ENCODE measurements around the gene SH3RF1.

Gene SH3RF1

DNA sequence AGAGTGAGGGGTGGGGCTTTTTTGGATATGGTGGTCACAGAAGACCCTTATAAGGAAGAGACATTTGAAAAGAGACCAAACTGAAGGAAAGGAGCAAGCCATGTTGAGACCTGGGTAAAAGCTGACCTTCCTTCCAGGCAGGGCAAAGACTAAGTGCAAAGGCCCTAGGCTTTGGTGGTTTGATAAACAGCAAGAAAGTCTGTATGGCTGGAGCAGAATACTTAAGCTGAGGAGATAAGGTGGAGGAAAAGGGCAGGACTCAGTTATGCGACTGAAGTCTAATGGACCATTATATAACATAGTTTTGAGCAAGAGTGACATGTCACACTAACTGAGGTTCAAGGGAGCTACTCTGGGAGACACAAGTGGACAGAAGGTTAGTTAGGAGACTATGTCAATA is 20.0 kb downstream of the SH3RF1 start:
- DNase-seq: no peak

DNA sequence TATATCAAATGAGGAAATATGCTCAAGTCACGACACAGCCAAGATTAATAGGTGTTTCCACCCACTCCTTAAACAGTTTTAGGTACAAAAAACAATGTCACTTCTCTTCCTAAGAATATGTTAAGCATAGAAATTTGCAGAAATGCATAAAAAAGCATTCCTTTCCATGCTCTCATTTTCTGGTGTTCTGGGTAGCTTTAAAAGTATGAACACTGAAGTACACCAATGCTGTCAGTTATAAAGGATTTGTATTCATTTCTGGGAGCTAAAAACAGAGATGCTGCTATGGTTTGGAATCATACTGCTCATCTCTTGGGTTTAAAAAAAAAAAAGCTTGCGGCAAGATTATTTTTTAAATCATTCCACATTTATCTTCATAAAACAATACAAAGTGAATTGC is 20.8 kb downstream of the SH3RF1 start:
- DNase-seq: no peak

DNA sequence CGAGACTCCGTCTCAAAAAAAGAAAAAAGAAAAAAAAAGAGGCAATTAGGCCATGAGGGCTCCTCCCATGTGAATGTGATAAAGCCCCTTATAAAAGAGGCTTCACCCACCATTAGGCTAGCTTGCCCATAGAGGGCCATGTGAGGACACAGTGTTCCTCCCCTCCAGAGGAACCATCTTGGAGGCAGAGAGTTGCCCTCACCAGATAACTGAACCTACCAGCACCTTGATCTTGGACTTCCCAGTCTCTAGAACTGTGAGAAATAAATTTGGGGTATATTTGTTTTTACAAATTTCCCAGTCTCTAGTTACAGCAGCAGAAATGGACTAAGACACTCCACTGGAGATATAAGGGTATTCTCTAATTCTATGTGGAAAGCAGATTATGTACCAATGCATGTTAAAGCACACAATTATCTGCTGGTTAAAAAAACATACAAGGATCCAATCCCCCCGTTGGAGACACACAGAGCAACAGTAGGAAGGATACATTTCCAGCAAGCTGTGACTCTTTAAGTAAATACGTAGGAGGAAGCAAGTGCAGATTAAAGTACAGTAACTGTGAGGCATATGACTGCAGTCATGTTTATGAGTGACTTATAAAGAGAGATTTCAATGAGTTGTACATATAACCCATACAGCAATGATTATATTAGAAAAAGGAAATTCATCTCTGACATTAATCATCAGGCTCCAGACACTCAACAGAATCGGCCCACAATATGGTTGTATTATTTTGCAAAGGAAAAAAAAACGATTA is 21.4 kb downstream of the SH3RF1 start:
- no peak for DNase-seq

DNA sequence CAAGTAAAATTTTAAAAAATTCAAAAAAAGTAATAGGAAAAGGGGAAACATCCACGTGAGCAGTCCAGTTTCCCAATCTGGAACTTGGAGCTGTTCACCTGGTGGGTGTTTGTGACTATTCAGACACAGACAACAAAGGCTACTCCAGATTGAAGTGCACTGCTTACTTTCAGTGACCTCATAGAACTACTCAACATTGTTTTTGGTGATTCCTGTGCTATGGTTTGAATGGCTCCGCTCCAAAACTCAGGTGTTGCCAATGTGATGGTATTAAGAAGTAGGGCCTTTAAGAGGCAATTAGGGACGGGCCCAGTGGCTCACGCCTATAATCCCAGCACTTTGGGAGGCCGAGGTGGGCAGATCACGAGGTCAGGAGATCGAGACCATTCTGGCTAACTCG is 22.1 kb downstream of the SH3RF1 start:
- no peak for DNase-seq

DNA sequence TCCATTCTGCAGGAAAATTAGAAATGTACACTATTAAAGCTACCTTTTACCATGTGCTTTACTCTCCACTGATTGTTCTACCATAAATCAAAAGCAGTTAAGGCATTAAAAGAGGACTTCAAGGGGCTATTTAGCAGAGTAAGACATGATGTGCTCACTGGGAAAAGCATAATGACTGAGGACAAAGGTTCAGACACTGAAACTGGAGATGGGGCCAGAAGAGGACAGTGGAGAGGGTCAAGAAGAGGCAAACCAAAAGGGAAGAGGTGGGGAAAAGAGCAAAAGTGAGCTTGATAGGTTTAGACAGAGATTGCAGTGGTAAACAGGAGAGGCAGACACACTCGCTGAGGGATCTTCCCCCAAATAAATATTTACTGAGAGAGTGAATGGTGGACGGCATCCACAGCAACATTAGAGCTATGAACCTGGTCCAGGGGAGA is 23.8 kb downstream of the SH3RF1 start:
- DNase-seq: no peak

DNA sequence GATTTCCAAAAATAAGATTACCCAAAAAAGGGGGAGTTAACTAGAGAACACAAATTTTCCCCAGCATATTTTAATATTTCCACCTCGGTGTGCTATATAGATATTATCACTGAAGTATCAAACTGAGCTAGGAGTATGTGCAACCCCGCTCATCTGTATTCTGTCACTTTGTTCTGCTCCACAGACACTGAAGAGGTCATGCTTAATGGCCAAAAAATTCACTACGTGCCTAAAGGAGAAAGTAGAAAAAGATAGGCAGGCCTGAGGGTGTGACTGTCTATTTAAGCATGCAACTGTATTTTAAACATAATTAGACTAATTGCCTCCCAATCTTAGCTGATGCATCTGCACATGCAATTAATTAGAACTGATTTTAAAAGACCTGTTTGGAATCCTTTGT is 24.5 kb downstream of the SH3RF1 start:
- DNase-seq: no peak

DNA sequence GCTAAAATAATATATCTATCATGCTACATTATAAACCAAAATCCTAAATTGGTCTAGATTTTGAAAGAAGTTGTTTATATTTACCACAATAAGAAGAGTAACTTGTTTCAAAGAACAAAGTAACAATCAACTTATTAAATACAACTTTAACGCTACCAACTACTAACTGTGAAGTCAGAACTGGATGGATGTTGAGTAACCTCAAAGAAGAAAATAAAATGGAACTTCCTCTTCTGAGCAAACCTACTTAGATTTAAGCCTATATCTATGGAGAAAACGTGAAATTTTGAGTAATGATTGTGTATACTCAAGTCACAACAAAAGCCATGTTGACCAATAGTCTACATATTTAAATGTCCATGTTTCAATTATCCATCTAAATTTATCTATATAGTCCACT is 25.7 kb downstream of the SH3RF1 start:
- DNase-seq: no peak

DNA sequence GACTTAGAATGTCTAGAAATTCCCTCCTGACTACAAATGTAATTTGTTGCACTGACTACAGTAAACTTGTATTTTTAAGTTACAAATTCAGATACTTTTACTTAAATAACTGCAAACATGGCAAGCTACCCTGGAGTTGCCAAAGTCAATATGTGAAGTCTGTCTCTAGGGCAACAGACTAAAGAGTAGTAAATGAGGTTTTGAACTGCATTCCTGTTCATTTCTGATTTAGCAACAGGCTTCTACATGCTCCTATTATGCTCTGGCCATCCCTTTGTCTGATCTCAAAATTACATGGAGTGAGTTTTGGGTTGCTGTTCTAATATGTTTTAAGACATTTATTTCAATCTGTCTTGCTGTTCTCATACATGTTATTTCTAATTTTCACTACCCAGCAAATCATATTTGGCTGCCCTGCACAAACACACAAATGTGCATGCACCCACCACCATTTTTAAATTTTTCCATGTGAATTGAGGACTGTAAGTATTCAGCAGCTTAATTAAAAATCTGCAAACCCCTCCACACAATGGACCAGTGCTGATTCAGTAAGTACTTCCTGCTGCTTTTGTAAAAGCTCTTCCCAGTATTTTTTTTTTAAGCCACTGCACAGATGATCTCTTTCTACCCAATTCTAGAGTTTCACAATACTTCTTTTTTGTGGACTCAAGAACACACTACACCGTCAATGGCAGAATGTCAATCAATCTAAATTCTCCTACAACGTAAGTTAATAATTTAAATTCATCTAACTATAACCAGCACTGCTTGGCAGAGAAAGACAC is 26.7 kb downstream of the SH3RF1 start:
- no peak for DNase-seq

DNA sequence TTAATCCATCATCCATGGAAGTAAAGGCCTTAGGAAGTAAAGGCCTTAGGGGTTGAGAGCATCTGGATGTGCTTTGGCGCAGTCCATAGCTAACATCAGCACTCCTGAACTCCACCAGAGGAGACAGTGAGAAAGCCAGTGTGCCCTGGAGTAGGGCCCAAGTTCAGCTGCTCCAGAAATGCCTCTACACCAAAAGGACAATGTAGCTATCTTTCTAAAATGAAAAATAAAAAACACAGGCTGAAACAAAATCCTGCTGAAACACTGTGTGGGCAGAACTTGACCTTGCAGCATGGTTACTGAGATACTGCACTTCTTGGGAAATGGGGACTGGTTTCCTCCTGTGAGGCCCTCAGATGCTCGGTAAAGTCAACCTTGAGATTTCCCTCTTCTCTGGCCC is 29.3 kb downstream of the SH3RF1 start:
- no peak for DNase-seq

DNA sequence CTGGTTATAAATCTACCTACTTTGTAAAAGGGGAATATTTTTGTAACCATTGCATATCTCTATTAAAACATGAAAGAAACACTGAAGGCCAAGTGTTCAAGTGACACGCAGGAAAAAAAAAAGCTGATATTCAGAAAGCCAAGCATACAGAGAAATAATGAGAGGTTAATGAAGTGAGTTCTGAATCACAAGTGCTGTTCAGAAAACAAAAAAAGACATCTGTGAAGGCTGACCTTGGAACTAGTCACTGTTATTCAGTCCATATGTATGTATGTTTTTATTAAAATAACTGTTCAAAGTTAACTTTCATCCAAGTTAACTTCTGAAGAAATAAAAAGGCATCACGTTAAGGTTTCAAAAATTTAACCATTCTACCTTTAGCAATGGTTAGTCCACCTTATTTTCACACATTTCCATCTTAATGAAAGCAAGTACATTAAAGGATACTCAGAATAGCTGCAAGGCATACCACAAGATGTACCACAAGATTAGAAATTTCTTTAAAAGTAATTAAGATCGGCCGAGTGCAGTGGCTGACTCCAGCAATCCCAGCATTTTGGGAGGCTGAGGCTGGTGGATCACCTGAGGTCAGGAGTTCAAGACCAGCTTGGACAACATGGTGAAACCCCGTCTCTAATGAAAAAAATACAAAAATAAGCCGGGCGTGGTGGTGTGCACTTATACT is 31.4 kb downstream of the SH3RF1 start:
- DNase-seq: no peak

DNA sequence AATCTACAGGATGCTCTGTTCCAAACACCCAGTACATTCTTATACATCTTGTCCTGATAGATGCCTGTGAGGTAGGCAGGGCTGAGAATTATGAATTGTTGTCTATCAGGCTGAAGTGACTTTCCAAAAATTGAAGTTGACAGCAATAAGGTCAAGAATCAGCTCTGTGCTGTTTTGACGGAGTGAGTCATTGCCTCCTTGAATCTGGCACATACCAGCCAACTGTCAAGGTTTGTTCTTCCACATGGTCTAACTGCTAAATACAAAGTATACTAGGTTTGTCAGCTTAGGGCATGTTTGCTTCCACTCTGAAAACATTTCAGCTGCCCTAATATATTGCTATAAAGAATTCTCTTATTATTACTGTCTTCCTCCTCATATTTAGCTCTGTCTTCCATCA is 32.3 kb downstream of the SH3RF1 start:
- no peak for DNase-seq

DNA sequence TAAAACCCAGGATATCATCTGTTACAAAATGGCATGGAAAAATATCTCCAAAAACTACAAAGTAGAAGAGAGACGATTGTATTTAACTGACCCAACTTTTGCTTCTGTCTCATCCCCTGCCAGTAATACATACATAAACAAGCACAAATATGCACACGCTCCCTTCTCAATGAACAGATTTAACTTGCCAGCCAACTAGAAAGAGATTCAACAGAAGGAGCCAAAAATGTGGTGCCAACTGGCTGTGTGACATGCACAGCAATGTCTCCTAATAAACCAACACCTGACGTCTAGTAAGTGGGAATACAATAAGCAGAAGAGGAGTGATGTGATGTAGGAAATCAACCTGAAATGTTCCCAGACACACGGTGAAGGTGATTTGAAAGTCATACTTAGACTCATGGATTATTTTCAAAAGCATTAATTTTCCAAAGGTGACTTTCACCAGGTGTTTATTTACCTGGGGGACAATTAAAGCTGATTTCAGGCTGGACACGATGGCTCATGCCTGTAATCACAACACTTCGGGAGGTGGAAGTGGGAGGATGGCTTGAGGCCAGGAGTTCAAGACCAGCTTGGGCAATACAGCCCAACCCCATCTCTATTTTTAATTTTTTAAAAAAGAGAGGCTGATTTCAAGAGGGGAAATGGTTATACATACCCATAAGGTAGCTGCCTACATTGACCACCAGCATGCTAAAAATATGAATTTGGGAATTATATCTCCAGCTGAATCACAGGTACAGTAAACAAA is 33.7 kb downstream of the SH3RF1 start:
- DNase-seq: no peak

DNA sequence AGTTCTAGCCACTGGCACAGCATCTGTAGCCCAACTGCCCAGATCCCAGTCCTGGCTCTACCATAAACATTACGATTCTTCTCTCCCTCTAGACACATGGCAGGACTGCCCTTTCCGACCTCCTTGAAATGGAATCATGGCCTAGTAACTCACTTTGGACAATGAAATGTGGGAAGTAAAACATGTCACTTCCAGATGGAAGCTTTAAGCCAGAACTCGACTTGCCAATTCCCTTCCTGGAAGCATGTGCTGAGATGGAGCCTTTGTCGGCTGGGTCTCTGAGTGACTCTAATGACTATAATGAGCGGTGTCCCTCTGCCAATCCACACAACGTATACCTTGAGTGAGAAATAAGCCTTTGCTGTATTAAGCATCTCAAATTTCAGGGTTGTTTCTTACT is 34.7 kb downstream of the SH3RF1 start:
- DNase-seq: no peak

DNA sequence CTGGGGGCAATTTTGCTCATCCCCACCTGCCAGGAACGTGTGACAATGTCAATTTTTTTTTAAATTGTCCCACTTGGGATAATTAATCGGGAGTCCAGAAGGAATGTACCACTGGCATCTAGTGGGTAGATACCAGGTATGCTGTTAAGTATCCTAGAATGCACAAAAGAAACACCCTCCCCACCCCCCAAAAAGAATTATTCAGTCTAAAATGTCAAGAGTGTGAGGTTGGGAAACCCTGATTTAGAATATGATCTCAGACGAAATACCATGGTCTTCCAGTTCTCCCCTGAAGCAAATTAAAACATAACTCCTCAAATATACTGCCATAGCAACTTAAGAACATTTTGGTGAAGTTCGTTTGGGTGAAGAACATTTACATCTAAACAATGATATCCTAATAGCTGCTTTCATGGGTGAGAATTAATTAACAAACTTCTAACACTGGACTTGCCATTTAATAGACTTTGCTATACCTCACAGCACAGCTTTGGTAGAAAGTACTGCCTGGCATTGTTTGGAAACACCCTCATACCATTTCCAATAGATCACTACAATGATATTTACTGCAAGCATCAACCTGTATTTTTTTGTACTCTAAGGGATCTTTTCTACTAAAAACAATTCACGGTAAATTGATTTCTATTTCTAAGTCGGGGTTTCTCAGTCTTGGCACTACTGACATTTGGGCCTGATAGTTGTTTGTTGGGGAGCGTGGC is 36.5 kb downstream of the SH3RF1 start:
- no peak for DNase-seq

DNA sequence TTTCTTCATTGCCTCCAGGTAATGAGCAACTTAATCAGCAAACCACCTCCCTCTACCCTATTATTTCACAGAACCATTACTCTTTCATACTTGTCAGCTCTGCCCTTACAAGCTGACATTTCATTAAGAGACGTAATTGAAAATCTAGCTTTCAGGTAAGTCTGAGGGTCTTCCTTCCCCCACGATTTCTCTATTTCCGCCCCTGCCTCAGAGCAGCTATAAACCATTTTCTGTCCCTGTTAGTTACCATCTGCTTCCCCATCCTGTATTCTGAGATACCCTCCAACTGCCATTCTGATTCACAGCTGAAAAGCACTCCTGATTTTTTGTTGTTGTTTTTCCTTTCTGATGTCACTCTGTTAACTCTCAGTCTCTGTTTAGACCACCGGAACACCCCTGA is 37.1 kb downstream of the SH3RF1 start:
- no peak for DNase-seq

DNA sequence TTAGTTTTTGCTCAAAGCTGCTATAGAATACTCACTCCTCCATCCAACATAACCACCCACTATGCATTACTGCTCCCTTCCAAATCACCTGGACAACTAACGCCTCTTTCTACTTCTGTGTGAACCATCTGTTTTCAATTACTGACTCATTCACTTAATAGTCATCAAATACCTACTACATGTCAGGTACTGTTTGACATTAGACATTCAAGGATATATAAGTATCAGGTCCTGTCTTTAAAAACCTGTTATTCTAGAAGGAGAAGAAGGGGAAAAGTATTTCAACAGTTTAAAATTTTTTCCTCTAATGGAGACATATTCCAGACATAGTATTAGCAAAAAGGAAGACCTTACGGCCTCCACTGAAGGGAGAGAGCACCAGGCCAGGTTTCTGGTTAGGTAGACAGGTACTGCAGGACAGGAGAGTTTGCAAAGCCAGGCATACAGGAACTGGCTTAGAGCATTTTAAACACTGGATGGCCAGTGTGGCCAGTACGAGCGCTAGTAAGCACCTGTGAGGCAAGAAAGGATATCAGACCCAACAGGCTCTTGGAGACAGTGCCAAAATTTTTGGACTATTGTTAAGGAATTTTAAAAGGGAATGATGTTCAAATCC is 39.0 kb downstream of the SH3RF1 start:
- DNase-seq: no peak

DNA sequence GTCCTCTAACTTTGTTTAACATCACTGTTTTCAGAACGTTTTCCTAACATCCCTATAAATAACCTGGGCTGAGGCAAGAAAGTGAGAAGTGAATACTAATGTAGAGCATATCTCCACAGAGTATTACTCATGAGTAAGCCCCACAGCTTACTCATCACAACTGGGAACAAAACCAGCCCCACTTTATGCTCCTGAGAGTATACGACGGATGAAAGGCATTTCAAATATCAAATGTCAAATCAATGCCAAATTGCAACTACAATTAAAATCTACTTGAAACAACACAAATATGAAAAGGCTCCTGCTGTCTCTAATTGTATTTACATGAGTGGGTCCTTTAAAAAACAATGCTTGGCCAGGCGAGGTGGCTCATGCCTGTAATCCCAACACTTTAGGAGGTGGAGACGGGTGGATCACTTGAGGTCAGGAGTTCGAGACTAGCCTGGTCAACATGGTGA is 41.2 kb downstream of the SH3RF1 start:
- no peak for DNase-seq

DNA sequence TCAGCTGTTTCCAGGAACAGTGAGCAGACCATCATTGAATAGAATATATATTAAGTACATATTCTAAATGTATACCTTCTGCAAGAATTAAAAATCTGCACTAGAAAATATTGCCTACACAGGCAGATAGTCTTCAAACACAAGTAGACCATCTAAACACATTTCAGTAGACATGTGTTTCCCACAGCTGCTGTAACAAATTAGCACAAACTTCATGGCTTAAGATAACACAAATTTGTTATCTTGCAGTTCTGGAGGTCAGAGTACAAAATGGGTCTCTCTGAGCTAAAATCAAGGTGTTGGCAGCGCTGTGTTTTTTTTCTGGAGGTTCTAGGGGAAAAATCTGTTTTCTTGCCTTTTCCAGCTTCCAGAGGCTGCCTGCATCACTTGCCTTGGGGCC is 42.7 kb downstream of the SH3RF1 start:
- DNase-seq: no peak

DNA sequence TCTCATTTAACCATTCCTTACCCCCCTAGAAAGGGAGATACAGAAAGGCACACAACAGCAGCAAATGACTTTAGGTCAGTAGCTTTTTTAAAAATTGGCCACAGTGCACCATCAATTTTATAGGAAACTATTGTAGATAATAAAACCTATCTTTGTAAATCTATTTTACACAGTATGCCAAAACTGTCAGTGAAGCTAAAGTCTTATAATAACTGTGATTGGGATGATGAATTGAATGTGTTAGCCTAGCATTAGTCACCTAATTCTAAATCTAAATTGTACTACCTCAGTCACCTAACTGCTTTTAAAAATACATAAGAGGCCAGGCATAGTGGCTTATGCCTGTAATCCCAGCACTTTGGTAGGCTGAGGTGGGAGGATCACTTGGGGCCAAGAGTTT is 44.2 kb downstream of the SH3RF1 start:
- no peak for DNase-seq

DNA sequence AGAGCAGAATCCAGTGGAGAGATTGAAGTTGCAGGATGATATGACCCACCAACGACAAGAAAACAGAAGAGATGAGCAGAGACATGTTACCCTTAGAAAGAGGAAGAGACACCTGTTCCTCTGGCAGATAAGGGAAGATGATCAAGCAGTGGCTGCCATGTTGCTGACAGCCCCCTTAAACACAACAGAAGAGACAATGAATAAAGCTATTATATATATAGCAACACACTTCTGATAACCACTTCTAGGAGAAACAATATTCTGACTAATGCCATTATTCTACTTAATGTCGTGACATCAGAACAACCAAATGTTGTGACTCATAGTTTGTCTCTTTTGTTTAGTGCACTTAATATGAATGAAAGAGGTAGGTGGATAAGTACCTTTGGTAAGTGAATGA is 44.9 kb downstream of the SH3RF1 start:
- DNase-seq: no peak

DNA sequence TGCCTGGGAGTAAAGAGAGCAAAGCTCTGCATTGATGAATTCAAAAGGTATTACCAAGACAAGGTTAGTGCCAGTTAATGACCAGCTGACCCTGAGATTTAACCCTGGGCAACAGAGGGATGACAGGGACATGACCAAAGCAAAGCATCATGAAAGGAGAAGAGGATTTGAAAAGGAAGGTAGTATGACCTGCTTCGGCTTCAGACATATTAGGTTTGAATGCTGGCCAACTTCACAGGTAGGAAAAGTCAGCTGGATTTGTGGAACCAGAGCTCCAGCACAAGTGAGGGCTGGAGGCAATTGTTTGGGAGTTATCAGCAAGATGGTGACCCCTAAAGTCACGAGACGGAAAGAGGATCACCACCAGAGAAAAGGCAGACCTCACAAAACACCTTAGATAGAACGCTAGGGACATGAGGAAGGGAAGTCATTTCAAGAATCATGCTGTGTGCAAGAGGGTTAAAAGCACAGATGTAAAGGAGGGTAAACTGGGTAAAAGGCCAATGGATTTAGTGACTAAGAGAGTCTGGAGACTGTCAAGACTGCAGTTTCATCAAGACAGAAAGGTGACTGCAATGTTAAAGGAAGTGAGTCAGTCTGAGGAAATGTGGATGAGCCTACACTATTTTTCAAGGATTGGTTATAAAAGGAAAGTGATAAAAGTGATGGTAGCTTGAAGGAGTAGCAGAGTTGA is 45.6 kb downstream of the SH3RF1 start:
- no peak for DNase-seq

Data from activated CD4-positive, alpha-beta T cell treated with anti-CD3 and anti-CD28 coated beads for 1 hour (primary cell).